ENCODE measurements around the gene TMEM165. TPM values are rescaled to one million over a fixed set of nuclear protein-coding genes. Genes with fewer than 3 reads are reported as not detected.

The TMEM165 gene
- total RNA-seq, 2 donors from 2014 or later, result 70.0 to 80.0 TPM

DNA sequence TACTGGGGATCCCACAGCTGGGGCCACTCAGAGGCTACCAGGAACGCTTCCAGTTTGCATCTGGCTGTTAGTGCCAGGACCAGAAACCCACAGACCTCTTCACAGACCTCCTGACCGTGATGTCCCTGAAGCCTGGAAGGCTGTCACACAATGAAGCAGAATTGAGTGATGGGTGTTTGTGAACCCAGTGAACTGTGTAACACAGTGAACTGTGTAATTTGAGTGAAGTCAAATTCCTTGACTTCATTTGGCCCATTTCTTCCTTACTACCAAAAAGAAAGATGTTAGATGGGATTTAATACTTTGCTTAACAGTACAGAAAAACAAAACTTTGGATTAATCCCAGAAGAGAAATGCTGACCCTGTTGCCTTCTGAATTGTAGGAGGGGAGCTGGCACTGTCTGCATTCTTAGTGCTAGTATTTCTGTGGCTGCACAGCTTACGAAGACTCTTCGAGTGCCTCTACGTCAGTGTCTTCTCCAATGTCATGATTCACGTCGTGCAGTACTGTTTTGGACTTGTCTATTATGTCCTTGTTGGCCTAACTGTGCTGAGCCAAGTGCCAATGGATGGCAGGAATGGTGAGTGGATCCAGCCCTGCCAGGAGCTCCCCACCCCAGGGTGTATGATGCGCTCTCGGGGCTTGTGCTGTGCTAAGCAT is 31.9 kb upstream of the TMEM165 start:
- no peaks in the 10 kb centered on the region for H3K36me3 ChIP-seq
- H3K9me3 ChIP-seq, result no peaks in the 10 kb centered on the region
- no peak overlapping the region for H3K9ac ChIP-seq (ENCODE audit: low read depth in 2 of 2, low read length in 2 of 2)
- H3K27ac ChIP-seq, result no peak overlapping the region
- no peak overlapping the region for H3K4me3 ChIP-seq
- no peaks in the 10 kb centered on the region for H3K4me1 ChIP-seq
- no peak for DNase-seq
- TF ChIP-seq, protein P1, sequence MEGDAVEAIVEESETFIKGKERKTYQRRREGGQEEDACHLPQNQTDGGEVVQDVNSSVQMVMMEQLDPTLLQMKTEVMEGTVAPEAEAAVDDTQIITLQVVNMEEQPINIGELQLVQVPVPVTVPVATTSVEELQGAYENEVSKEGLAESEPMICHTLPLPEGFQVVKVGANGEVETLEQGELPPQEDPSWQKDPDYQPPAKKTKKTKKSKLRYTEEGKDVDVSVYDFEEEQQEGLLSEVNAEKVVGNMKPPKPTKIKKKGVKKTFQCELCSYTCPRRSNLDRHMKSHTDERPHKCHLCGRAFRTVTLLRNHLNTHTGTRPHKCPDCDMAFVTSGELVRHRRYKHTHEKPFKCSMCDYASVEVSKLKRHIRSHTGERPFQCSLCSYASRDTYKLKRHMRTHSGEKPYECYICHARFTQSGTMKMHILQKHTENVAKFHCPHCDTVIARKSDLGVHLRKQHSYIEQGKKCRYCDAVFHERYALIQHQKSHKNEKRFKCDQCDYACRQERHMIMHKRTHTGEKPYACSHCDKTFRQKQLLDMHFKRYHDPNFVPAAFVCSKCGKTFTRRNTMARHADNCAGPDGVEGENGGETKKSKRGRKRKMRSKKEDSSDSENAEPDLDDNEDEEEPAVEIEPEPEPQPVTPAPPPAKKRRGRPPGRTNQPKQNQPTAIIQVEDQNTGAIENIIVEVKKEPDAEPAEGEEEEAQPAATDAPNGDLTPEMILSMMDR (IDR thresholded peaks at IDR 0.05), result no peak
- no peaks in the 10 kb centered on the region for H3K27me3 ChIP-seq
- intact Hi-C loops (cut with DNase I), result no loop called here

DNA sequence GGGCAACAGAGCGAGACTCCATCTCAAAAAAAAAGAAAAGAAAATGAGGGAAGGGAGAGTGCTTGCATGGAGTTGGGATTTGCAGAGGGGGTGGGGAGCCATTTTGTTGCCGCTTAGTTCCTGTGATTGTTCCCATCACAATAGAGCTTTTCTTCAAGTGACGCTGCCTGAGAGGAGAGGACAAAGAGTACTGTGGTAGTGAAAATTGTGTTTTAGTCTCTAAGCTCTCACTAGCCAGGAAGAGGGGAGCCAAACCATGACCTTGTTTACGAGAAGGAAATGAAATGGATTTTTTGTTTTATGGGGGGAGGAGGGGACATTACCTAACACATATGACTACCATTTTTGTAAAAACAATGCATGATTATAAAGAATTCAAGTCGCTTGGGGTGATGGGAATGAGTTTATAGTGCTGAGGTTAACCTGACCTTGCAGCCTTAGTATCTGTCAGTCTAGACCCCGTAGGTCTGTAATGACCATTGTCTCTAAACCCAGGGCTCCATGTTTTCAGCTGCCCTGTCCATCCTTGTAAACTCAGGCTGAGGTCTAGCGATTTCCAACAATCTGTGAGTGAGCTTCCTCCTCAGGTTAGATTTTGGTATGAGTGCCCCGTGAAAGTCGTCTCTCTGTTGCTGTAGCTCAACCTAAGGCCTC is 30.9 kb upstream of the TMEM165 start:
- H3K36me3 ChIP-seq, result no peaks in the 10 kb centered on the region
- H3K9ac ChIP-seq (ENCODE audit: low read depth in 2 of 2, low read length in 2 of 2), result no peak overlapping the region
- no peak for DNase-seq
- no peaks in the 10 kb centered on the region for H3K4me1 ChIP-seq
- intact Hi-C loops (cut with DNase I), result no loop called here
- no peak overlapping the region for H3K4me3 ChIP-seq
- H3K27ac ChIP-seq, result no peak overlapping the region
- no peaks in the 10 kb centered on the region for H3K9me3 ChIP-seq
- TF ChIP-seq, protein P1 (IDR thresholded peaks at IDR 0.05), result no peak
- H3K27me3 ChIP-seq, result no peaks in the 10 kb centered on the region

DNA sequence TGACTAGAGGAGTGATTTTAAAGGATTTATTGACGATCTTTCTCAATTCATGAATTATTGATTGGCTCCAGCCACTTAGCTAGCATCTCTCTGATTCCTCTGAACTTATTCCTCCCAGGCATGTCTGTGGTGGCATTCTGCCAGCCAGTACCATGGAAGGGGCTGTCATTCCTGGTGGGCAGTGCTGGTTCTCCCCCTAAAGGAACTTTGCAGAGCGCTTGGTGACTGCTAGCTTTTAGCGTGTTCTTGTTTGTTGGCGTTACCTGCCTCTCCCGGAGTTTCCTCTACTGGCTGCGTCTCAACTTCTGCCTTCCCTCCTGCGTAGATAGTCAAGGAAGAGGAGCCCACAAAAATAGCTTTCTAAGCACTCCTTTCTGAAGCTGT is 30.4 kb upstream of the TMEM165 start:
- Histone ChIP-seq H3K27me3 (no peaks in the 10 kb centered on the region), H3K27ac (no peak overlapping the region), H3K4me3 (no peak overlapping the region), H3K4me1 (no peaks in the 10 kb centered on the region), H3K9me3 (no peaks in the 10 kb centered on the region), H3K36me3 (no peaks in the 10 kb centered on the region), H3K9ac (ENCODE audit: low read depth in 2 of 2, low read length in 2 of 2) (no peak overlapping the region)
- TF ChIP-seq, protein P1 (IDR thresholded peaks at IDR 0.05), result no peak
- intact Hi-C loops (cut with DNase I), result no loop called here
- DNase-seq, result no peak

DNA sequence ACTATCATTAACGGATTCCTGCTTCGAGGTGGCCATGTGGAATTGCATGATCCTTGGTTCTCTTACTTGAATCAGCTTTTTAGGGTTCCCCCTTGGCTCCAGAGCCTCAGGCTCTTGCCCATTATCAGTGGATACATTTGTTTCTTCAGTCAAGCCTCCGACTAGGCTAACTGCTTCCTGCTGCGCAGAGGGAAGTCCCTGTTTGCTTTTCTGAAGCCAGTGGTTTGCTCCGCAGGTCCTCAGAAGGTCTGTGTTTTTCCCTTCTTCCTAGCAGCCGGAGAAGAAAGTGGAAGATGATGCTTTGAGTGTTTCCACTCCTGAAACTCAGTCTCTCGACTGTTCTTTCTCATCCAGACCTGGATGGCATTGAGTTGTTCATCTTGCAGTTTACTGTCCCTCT is 29.1 kb upstream of the TMEM165 start:
- DNase-seq, result no peak
- H3K36me3 ChIP-seq, result no peaks in the 10 kb centered on the region
- no peak overlapping the region for H3K27ac ChIP-seq
- H3K27me3 ChIP-seq, result no peaks in the 10 kb centered on the region
- no peaks in the 10 kb centered on the region for H3K4me1 ChIP-seq
- intact Hi-C loops (cut with DNase I), result no loop called here
- no peak overlapping the region for H3K4me3 ChIP-seq
- no peak overlapping the region for H3K9ac ChIP-seq (ENCODE audit: low read depth in 2 of 2, low read length in 2 of 2)
- no peaks in the 10 kb centered on the region for H3K9me3 ChIP-seq
- TF ChIP-seq, protein P1 (IDR thresholded peaks at IDR 0.05), result no peak

DNA sequence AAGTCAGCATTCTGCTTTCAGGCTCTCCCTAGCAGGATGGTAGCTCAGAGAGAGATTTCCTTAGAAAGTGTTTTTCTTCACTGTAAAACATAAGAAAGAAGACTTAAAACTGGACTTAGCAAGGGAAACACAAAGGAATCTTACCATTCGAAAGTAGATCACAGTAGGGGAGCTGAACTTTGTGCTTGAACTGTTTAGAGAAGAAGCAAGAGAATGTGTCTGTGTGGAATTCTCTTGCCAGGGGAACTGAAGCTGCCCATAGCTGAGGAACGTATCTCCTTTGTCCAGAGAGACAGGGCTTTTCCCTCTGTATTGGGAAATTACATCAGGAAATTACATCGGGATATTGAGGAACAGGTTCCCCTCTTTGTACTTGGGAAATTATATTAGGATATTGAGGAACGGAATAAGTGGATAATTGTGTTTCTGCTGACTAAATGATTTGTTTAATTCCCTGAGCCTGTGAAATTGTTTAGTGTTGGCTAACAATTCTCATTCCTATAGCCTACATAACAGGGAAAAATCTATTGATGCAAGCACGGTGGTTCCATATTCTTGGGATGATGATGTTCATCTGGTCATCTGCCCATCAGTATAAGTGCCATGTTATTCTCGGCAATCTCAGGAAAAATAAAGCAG is 28.6 kb upstream of the TMEM165 start:
- Histone ChIP-seq H3K9ac (ENCODE audit: low read depth in 2 of 2, low read length in 2 of 2) (no peak overlapping the region), H3K4me1 (no peaks in the 10 kb centered on the region), H3K36me3 (no peaks in the 10 kb centered on the region), H3K9me3 (no peaks in the 10 kb centered on the region), H3K4me3 (no peak overlapping the region), H3K27ac (no peak overlapping the region), H3K27me3 (no peaks in the 10 kb centered on the region)
- intact Hi-C loops (cut with DNase I), result no loop called here
- TF ChIP-seq, protein P1 (IDR thresholded peaks at IDR 0.05), result no peak
- no peak for DNase-seq
